GM19193 (cell line): ENCODE results near the gene FMNL2.

Experiments
- POLR2A ChIP-seq: IDR thresholded peaks from 4 replicates; pipeline ENCODE4 v1.6.1; 2011; ENCODE audit not compliant: insufficient read depth, insufficient read length; ENCODE audit errors: extremely low read depth

FMNL2 gene

GRCh38 chr2:152386266-152386665, 51.3 kb downstream of the FMNL2 start:
- TF ChIP-seq POLR2A, result no peak

- no peak for TF ChIP-seq POLR2A
These were observed 52.1 kb downstream of the FMNL2 start for GRCh38 chr2:152387041-152387440.

- TF ChIP-seq POLR2A, result no peak
These were observed 54.5 kb downstream of the FMNL2 start for GRCh38 chr2:152389483-152389882.

- no peak for TF ChIP-seq POLR2A
These were observed 55.9 kb downstream of the FMNL2 start for GRCh38 chr2:152390837-152391236.

- TF ChIP-seq POLR2A, result no peak
These were observed 56.3 kb downstream of the FMNL2 start for GRCh38 chr2:152391318-152391717.

- TF ChIP-seq POLR2A, result no peak
These were observed 58.4 kb downstream of the FMNL2 start for GRCh38 chr2:152393377-152393776.

GRCh38 chr2:152394326-152394725, 59.4 kb downstream of the FMNL2 start:
- TF ChIP-seq POLR2A, result no peak

- TF ChIP-seq POLR2A, result no peak
These were observed 60.1 kb downstream of the FMNL2 start for GRCh38 chr2:152395103-152395502.

- TF ChIP-seq POLR2A, result no peak
These were observed 60.6 kb downstream of the FMNL2 start for GRCh38 chr2:152395572-152395971.

- TF ChIP-seq POLR2A, result no peak
These were observed 61.1 kb downstream of the FMNL2 start for GRCh38 chr2:152396051-152396511.

GRCh38 chr2:152396763-152397162, 61.8 kb downstream of the FMNL2 start:
- TF ChIP-seq POLR2A, result no peak

GRCh38 chr2:152399003-152399402, 64.0 kb downstream of the FMNL2 start:
- no peak for TF ChIP-seq POLR2A

- TF ChIP-seq POLR2A, result no peak
These were observed 65.7 kb downstream of the FMNL2 start for GRCh38 chr2:152400607-152401214.

- no peak for TF ChIP-seq POLR2A
These were observed 68.1 kb downstream of the FMNL2 start for GRCh38 chr2:152402780-152403759.

- TF ChIP-seq POLR2A, result no peak
These were observed 70.5 kb downstream of the FMNL2 start for GRCh38 chr2:152405206-152406118.

GRCh38 chr2:152406119-152406835, 71.3 kb downstream of the FMNL2 start:
- TF ChIP-seq POLR2A, result no peak
